Stimulated activated CD8-positive, alpha-beta memory T cell treated with anti-CD3 and anti-CD28 coated beads, Interleukin-7, amount 100 ng/mL, for 48 hours (primary cell): Measurements from ENCODE around the gene G3BP2.
"Not testable (repeated sequence)": the region's sequence is repeated elsewhere in the genome, so short reads cannot be mapped to it uniquely, and the experiment has no call there.

Source experiments
- DNase-seq, 2 donors: peaks; one replicate each; pipeline ENCODE4 v3.0.0-alpha.2; 2020; ENCODE audit warnings: low read depth in 1 of 2; ENCODE audit errors: extremely low read depth in 1 of 2

The G3BP2 gene

DNA sequence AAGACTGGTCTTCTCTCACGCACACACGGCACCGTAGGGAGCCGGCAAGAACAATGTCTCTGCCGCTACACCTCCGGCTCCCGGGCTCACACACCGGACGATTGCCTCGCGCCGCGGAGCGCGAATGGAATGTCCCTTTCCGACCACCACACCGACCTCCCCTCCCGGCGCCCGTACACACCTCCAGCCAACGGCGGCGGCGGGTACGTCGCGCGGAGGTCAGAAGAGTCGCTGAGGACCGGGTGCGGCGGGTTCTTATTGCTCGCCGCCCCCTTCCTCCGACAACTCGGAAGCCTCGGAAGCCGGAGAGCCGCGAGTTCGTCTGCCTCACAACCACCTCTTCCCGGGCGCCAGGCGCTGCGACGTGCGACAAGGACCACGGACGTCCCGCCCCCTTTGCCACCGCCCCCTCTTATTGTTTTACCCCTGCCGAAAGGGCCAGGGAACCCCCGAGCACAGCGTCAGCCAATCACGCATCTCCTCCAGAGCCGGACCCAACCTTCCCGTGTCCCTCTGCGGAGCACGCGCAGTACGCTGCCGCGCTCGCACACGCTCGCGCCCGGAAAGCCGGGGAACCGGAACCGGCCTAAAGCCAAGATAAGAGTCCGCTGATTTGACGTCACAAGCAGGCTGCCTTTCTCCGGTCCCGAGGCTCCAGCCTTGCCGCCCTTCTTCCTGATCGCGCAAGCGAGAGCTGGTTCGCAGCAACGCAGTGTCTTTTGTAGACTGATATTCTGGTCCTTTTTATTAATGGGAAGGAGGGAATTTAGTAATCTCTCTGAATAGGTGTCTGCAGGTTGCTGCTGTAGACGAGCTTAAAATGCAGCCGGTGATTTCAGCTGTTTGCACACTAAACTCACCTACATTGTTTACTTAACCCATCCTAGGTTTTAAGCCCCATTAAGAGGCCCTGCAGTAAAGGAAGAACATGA lies at the start of gene G3BP2:
Gene G3BP2, minus strand, starts transcription at position 385 of the 932 bp plus-strand sequence. CDS start 11,386 bp downstream, outside the sequence.
- peak; percentile 94 to 98 for DNase-seq

DNA sequence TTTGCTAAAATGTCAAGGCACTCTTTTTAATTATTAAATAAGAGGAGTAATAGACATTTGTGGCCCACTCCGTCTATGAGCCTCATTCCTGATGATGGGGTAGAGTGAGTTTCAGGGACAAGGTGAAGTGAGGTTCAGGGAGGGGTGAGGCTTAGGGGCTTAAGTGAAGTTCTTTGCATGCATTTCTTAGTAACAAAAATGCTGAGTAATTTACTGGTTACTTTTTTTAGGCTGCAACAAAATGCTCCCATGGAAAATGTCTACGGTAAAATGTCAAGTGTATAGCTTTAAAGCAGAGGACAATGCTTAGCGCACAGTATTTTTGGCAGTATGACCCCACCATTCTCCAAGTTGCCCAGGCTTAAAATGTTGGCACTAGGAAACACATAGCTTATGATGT lies 49.2 kb upstream of the G3BP2 start:
- no peak for DNase-seq

DNA sequence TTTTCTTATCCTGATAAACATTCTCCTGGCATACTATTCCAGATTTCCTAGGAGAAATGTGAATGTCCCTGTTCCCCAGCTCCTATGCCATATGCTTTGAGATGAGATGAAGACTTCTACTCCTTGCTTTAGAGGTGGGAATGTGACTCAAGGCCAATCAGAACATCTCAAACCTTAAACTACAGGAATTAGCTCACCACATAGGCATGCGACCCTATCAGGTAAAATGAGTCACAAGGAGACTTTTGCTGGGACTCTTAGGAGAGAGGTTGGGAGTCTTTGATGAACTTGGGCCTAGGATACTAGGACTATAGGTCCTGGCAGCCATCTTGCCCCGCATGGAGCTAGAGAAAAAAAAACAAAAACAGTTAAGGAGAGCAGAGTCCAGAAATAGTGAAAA lies 45.3 kb upstream of the G3BP2 start:
- no peak for DNase-seq

- DNase-seq: no peak
These were observed 44.2 kb upstream of the G3BP2 start for GRCh38 chr4:75717408-75717807.

DNA sequence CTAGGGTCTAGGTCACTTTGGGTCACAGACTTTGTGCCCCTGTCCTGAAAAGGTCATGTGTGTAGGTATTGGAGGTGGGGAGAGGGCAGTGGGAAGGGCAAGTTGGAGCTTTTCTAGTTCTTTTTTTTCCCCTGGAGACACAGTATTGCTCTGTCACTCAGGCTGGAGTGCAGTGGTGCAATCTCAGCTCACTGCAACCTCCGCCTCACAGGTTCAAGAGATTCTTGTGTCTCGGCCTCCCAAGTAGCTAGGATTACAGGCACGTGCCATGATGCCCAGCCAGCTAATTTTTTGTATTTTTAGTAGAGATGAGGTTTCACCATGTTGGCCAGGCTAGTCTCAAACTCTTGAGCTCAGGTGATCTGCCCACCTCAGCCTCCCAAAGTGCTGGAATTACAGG lies 42.8 kb upstream of the G3BP2 start:
- DNase-seq: not testable (repeated sequence)

DNA sequence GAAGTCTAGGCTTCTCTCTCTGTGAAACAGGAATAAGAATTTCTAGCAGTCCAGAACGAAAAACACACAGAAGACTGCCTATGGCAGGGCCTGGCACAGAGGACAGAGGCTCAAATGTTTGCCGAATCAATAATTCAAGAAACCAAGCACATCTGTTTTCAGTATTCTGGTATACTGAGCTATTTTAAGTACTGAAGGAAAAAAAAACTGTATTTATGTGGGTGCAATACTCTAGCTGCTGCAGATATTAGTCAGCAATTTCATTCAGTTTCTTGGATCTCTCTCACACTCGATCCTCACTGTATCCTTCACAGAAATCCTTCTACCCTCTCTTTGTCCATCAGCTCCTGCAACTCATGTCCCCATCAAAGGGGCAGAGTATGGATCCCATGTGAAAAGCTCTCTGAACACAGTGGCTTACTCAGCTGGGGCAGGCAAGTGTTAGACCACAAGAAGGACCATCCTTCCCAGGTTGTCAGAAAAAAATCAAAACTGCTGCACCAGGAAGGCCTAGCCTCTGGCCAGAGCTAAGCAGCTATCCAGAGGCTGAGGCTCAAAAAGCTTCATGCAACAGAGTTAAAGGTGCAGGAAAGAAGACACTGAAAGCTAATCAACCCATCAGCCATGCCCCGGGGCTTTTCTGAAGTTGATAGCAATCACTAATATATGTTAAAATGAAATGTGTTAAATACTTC lies 42.0 kb upstream of the G3BP2 start:
- no peak for DNase-seq

DNA sequence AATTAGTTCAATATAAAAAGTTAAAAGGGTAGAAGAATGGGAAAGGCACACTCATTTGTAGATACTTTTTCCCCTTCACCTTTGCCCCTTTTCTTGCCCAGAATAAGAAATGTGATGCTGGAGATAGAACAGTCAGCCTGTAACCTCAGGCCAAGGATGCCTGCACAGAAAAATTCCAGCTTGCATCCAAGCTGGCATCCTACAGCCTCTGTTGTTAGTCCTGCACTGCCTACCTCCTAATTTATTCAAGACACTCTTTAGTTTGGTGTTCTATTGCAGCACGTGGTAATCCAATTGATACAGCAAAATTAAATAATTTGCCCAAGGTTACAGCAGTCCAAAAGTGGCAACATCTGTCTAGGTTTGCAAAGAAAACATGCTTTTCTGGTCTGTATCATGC lies 41.5 kb upstream of the G3BP2 start:
- no peak for DNase-seq

DNA sequence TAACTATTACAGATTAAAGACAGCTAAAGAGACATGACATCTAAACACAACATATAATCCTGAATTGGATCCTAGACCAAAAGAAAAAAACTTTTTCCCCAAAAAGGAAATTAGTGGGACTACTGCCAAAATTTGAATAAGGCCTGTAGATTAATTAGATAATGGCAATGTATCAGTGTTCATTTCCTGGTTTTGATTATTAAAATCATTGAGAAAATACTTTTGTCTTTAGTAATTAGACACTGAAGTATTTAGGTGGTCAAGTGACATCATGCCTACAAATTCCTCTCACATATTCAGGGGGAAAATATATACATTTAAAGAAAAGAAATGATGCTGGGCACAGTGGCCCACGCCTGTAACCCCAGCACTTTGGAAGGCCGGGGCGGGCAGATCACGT lies 40.8 kb upstream of the G3BP2 start:
- no peak for DNase-seq

DNA sequence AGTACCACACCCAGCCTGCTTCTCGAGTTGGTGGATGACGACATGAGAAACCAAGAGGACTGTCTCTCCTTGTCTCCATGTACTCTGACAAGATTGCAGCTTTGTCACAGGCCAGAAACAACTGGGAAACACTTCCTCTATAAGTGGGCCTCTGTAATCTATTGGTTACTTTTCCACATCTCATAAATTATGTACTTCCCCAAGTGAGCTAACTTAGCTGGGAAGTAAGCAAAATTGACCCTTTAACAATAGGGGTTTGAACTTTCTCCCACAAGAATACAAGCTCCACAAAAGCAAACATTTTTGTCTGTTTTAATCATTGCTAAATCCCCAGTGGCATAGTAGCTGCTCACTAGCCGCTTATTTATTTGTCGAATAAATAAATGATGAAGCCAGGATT lies 37.0 kb upstream of the G3BP2 start:
- DNase-seq: no peak

- no peak for DNase-seq
These were observed 35.0 kb upstream of the G3BP2 start for GRCh38 chr4:75708218-75708691.

DNA sequence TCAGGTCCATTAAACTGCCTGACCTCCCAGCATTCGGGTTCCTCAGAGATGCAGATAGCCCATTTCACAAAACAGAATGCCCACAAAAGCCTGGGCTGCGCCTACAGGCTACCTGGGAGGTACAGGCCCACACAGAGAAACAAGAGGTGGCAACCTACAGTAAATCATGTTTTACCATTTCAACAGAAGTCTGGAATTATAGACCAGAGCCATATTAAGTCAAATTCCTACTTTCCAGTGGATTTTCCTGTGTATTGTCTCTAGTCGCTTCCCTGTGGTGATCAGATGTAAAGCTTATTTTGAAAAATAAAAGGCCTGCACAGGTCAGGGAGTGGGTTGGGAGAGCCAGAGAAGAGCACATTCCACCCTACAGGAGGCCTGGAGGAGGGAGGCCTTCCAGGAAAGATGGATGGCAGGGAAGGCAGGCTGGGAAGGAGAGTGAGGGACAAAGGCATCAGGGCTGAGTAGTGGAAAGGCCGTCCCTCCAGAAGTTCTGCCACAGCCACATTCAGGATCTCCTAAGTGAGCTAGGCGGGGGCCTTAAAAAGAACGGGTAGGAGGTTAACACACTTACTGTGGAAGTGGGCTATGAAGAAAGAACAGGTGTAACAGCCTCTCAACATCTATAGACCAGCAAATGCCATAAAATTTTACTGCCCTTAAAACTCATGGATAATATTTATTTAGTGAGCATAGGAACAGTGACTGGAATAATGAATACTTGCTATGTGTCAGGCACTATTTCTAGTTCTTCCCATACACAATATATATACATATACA lies 32.2 kb upstream of the G3BP2 start:
- no peak for DNase-seq

GRCh38 chr4:75702919-75703411 lies 29.8 kb upstream of the G3BP2 start:
- no peak for DNase-seq

DNA sequence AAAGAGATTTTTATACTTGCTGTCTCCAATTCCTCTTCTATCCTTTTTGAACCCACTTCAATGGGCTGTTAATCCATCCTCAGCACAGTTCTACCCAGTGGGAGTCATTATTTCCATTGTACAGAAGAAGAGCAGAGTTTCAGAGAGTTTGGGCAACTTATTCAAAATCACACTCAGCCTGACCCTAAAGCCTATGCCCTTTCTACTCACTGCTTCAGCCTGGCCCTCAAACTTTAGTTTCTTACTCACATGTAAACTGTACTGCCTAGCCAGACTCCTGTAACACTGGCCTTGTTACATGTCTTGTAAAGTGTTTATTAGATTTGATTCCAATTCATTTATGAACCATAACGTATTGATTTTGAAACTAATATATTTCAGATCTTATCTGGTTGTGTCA lies 26.1 kb upstream of the G3BP2 start:
- DNase-seq: no peak

- no peak for DNase-seq
These were observed 25.7 kb upstream of the G3BP2 start for GRCh38 chr4:75698963-75699228.

DNA sequence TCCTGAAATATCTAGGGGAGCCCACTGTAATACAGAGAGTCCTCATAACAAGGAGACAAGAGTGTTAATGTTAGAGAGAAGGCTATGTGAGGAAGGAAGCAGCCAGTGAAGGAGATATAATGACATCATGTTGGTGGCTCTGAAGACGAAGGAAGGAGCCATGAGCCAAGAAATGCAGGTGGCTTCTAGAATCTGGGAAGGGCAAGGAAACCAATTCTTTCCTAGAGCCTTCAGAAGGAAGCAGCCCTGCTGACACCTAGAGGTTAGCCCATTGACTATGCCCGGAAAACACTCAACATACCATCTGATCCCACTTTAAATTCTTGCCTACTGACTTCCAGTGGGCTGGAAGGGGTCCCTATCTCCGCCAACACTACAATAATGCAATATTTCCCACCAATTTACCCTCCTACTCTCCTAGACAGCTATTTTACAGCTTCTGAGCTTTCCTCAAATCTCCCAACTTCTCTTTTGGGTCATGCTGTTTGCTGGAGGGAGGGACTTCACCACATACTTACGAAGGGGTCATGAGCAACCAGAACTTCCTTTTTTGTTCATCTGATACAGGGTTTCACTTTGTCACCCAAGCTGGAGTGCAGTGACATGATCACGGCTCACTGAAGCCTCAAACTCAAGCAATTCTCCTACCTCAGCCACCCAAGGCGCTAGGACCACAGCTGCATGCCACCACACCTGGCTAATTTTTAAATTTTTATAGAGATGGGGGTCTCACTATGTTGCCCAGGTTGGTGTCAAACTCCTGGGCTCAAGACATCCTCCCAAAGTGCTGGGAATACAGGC lies 25.2 kb upstream of the G3BP2 start:
- DNase-seq: peak in 1 of 2 donors; percentile 28

DNA sequence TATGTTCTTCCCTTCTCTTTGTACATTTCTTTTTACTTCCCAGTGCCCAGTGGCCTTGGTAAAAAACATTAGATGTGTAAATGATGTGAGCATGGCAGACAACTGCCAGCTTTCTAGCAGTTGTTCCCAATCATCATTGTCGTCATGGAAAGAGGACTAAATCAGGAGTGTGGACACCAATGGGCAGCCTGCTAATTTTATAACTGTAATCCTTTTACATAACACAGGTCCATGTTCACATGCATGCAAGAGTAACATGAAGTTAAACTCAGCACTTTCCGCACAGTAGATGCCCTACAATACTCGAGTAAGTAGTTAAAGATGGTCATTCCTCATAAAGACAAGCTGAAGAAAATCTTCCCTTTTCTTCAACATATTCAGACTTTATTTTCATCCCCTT lies 23.4 kb upstream of the G3BP2 start:
- no peak for DNase-seq

DNA sequence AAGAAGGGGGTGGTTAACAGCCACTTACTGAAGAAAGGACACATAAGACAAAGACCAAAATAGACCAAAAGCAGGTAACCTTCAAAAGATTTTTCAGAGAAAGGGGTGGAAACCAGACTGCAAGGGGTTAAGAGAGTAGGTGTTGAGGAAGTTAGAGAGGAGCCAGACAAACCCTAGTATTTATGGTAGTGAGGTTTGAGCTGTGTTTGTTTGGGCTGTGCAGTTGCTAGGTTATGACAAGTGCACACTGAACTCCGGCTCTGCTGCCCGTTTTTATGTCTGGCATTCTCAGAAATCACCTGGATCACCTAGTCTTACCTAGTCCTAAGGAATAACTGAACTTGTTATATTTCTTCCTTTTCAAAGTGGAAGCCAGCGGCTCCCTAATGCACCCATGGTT lies 22.9 kb upstream of the G3BP2 start:
- no peak for DNase-seq

DNA sequence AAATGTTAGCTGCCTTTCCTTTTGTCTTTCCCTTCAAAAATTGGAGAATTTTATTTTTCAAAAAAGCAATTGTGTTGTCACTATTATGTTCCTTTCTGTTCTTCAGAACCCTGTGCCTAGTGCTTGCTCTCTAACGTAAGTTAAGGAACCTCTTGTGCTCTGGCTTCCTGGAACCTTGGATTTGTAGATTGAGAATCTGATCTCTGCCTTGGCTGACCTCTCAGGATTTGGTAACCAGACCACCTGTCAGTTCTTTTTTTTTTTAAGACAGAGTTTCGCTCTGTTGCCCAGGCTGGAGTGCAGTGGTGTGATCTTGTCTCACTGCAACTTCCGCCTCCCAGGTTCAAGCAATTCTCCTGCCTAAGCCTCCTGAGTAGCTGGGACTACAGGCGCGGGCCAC lies 18.9 kb upstream of the G3BP2 start:
- not testable (repeated sequence) for DNase-seq

- DNase-seq: not testable (repeated sequence)
These were observed 13.9 kb upstream of the G3BP2 start for GRCh38 chr4:75687125-75687524.

DNA sequence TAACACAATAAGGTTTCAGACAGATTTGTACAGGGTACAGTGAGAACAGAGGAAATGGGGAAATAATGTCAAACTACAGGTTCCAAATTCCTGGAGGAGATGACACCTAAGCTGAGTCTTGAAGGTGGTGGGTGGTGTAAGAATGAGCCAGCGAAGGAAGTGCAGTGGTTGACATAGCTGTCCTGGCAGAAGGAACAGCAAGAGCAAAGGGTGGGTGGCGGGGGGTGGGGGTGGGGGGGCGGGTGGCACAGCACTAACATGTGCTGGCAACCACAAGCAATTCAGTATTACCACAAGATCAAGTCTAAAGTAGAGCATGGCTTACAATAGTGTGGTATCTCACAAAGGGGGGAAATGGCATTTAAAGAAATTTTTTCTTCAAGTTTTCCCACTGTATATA lies 13.1 kb upstream of the G3BP2 start:
- DNase-seq: peak; percentile 16 to 28
